Peyer's patch (tissue), 4 donors: ENCODE results near the gene GRID2. TPM values are rescaled to one million over a fixed set of nuclear protein-coding genes. Genes with fewer than 3 reads are reported as not detected.

Experiments
- DNase-seq, 3 donors: peaks; one replicate each; pipeline ENCODE4 v3.0.0-alpha.2; 2017 to 2019
- H3K27ac ChIP-seq, 4 donors: fragments of 200-600 bp; sonication (generic); one replicate each; pipeline ENCODE4 v1.5.1; 2016 to 2019
- H3K27me3 ChIP-seq, 2 donors: fragments of 200-600 bp; sonication (generic); one replicate each; pipeline ENCODE4 v1.5.1; 2019
- H3K36me3 ChIP-seq, 3 donors: fragments of 200-600 bp; sonication (generic); one replicate each; pipeline ENCODE4 v1.5.1; 2016 to 2019
- H3K4me1 ChIP-seq, 4 donors: fragments of 200-600 bp; sonication (generic); one replicate each; pipeline ENCODE4 v1.5.1; 2016 to 2019
- H3K4me3 ChIP-seq, 4 donors: fragments of 200-600 bp; sonication (generic); 1 replicate in 3 of 4; 2 replicates in 1 of 4; pipeline ENCODE4 v1.5.1; 2016 to 2019; ENCODE audit warnings: mild to moderate bottlenecking in 1 of 4
- H3K9me3 ChIP-seq, 4 donors: fragments of 200-600 bp; sonication (generic); one replicate each; pipeline ENCODE4 v1.5.1; 2016 to 2019; ENCODE audit warnings: mild to moderate bottlenecking in 1 of 4
- CTCF ChIP-seq, 6 experiments: fragments of 450-650 bp in 4 of 6; fragments of 200-600 bp in 2 of 6; sonication (generic) in 1 of 6; IDR thresholded peaks; one replicate each; pipeline ENCODE4 v1.5.1; 2017 to 2019; ENCODE audit warnings: antibody characterized with exemption in 6 of 6, mild to moderate bottlenecking in 3 of 6, moderate library complexity in 1 of 6
- POLR2A ChIP-seq, 2 donors: fragments of 450-650 bp; IDR thresholded peaks; one replicate each; pipeline ENCODE4 v1.5.1; 2017; ENCODE audit warnings: antibody characterized with exemption in 2 of 2, mild to moderate bottlenecking in 2 of 2, moderate library complexity in 2 of 2
- total RNA-seq, 4 donors: library from RNA; depleted of rRNA; stranded (reverse); fragments of >200 nt; gene quantifications; one replicate each; pipeline ENCODE4 v1.1.0, GENCODE V29; 2016

The GRID2 gene
- total RNA-seq, 4 donors from 2014 or later = 0.54 TPM; not detected in 3

- H3K4me3 ChIP-seq = no peak overlapping the region
- TF ChIP-seq POLR2A (IDR thresholded peaks at IDR 0.05) (no peak), CTCF (IDR thresholded peaks at IDR 0.05) (no peak)
- no peak overlapping the region for H3K27ac ChIP-seq
- DNase-seq = no peak
- no peaks in the 10 kb centered on the region for H3K9me3 ChIP-seq
- no peaks in the 10 kb centered on the region for H3K36me3 ChIP-seq
- no peaks in the 10 kb centered on the region for H3K27me3 ChIP-seq
- no peaks in the 10 kb centered on the region for H3K4me1 ChIP-seq
Measured at GRCh38 chr4:93684571-93684970, 1380.8 kb downstream of the GRID2 start.

GRCh38 chr4:93687304-93687703 is 1383.5 kb downstream of the GRID2 start:
- Histone ChIP-seq H3K36me3 (no peaks in the 10 kb centered on the region), H3K27me3 (no peaks in the 10 kb centered on the region), H3K4me1 (no peaks in the 10 kb centered on the region), H3K27ac (no peak overlapping the region), H3K9me3 (no peaks in the 10 kb centered on the region), H3K4me3 (no peak overlapping the region)
- no peak for DNase-seq
- TF ChIP-seq CTCF (IDR thresholded peaks at IDR 0.05) (no peak), POLR2A (IDR thresholded peaks at IDR 0.05) (no peak)

- H3K27me3 ChIP-seq = no peaks in the 10 kb centered on the region
- DNase-seq = no peak
- no peak overlapping the region for H3K27ac ChIP-seq
- H3K4me1 ChIP-seq = no peaks in the 10 kb centered on the region
- H3K36me3 ChIP-seq = no peaks in the 10 kb centered on the region
- H3K9me3 ChIP-seq = no peaks in the 10 kb centered on the region
- no peak overlapping the region for H3K4me3 ChIP-seq
- TF ChIP-seq POLR2A (IDR thresholded peaks at IDR 0.05) (no peak), CTCF (IDR thresholded peaks at IDR 0.05) (no peak)
Measured at GRCh38 chr4:93688978-93689377, 1385.2 kb downstream of the GRID2 start.

- no peak for DNase-seq
- Histone ChIP-seq H3K4me3 (no peak overlapping the region), H3K4me1 (no peaks in the 10 kb centered on the region), H3K9me3 (no peaks in the 10 kb centered on the region), H3K27ac (no peak overlapping the region), H3K36me3 (no peaks in the 10 kb centered on the region), H3K27me3 (no peaks in the 10 kb centered on the region)
- TF ChIP-seq CTCF (IDR thresholded peaks at IDR 0.05) = no peak
- no peak for TF ChIP-seq POLR2A (IDR thresholded peaks at IDR 0.05)
Measured at GRCh38 chr4:93693141-93693540, 1389.4 kb downstream of the GRID2 start.

GRCh38 chr4:93698686-93699085 is 1394.9 kb downstream of the GRID2 start:
- TF ChIP-seq CTCF (IDR thresholded peaks at IDR 0.05) = no peak
- TF ChIP-seq POLR2A (IDR thresholded peaks at IDR 0.05) = no peak
- no peaks in the 10 kb centered on the region for H3K27me3 ChIP-seq
- no peaks in the 10 kb centered on the region for H3K36me3 ChIP-seq
- no peak overlapping the region for H3K27ac ChIP-seq
- no peak overlapping the region for H3K4me3 ChIP-seq
- H3K4me1 ChIP-seq = no peaks in the 10 kb centered on the region
- no peak for DNase-seq
- H3K9me3 ChIP-seq = no peaks in the 10 kb centered on the region

GRCh38 chr4:93700571-93700970 is 1396.8 kb downstream of the GRID2 start:
- no peak for TF ChIP-seq CTCF (IDR thresholded peaks at IDR 0.05)
- TF ChIP-seq POLR2A (IDR thresholded peaks at IDR 0.05) = no peak
- no peaks in the 10 kb centered on the region for H3K4me1 ChIP-seq
- H3K4me3 ChIP-seq = no peak overlapping the region
- H3K27ac ChIP-seq = no peak overlapping the region
- H3K27me3 ChIP-seq = no peaks in the 10 kb centered on the region
- no peaks in the 10 kb centered on the region for H3K36me3 ChIP-seq
- DNase-seq = no peak
- H3K9me3 ChIP-seq = no peaks in the 10 kb centered on the region
